Osteoblast (primary cell): Measurements from ENCODE around the gene NALF2. TPM values are rescaled to one million over a fixed set of nuclear protein-coding genes. Genes with fewer than 3 reads are reported as not detected.

Experiments
- DNase-seq: peaks from one replicate; pipeline ENCODE4 v3.0.0; 2011; ENCODE audit warnings: low spot score, mixed read lengths; ENCODE audit not compliant: insufficient read length; ENCODE audit errors: missing footprints
- H2AFZ ChIP-seq: 2 replicates; pipeline ENCODE4 v1.6.0; 2011; ENCODE audit warnings: mild to moderate bottlenecking, low read length
- H3K27ac ChIP-seq: 2 replicates; pipeline ENCODE4 v1.5.1; 2011; ENCODE audit warnings: mild to moderate bottlenecking, low read depth, low read length, moderate library complexity
- H3K27me3 ChIP-seq: 2 replicates; pipeline ENCODE4 v1.6.0; 2012; ENCODE audit warnings: mild to moderate bottlenecking, control low read depth, inconsistent platforms, low read length, moderate library complexity; ENCODE audit not compliant: insufficient read depth
- H3K36me3 ChIP-seq: 2 replicates; pipeline ENCODE4 v1.5.1; 2011; ENCODE audit warnings: mild to moderate bottlenecking, low read length, control low read depth, moderate library complexity; ENCODE audit not compliant: insufficient read depth
- H3K4me1 ChIP-seq: 2 replicates; pipeline ENCODE4 v1.5.1; 2011; ENCODE audit warnings: mild to moderate bottlenecking, low read length, control low read depth, moderate library complexity; ENCODE audit not compliant: insufficient read depth
- H3K4me2 ChIP-seq: 2 replicates; pipeline ENCODE4 v1.6.0; 2011; ENCODE audit warnings: mild to moderate bottlenecking, low read length; ENCODE audit not compliant: insufficient read depth
- H3K4me3 ChIP-seq: fragments of 200-600 bp; sonication (generic); 3 replicates; pipeline ENCODE4 v1.5.1; 2012; ENCODE audit warnings: mild to moderate bottlenecking, low read length, inconsistent platforms; ENCODE audit not compliant: insufficient read depth
- H3K79me2 ChIP-seq: 2 replicates; pipeline ENCODE4 v1.6.0; 2012; ENCODE audit warnings: mild to moderate bottlenecking, low read length, control low read depth, inconsistent platforms; ENCODE audit not compliant: insufficient read depth
- H3K9me3 ChIP-seq: 2 replicates; pipeline ENCODE4 v1.5.1; 2011; ENCODE audit warnings: low read depth, low read length, control low read depth
- H4K20me1 ChIP-seq: 2 replicates; pipeline ENCODE4 v1.6.0; 2012; ENCODE audit warnings: mild to moderate bottlenecking, low read length, control low read depth; ENCODE audit not compliant: insufficient read depth
- CTCF ChIP-seq: IDR thresholded peaks from 2 replicates; pipeline ENCODE4 v1.5.1; 2011; ENCODE audit warnings: mild to moderate bottlenecking, low read depth, low read length, moderate library complexity; ENCODE audit errors: extremely low read depth
- total RNA-seq: library from RNA; depleted of rRNA; stranded (reverse); fragments of >200 nt; gene quantifications from 2 replicates; pipeline ENCODE4 v1.2.3, GENCODE V29; 2012

Gene NALF2
- total RNA-seq, 1 donor, result not detected

GRCh38 chrX:69508610-69509009 is 4.5 kb downstream of the NALF2 start:
- H3K4me1 ChIP-seq, result no peaks in the 10 kb centered on the region
- no peak overlapping the region for H3K4me2 ChIP-seq
- DNase-seq, result no peak
- no peaks in the 10 kb centered on the region for H3K36me3 ChIP-seq
- H2AFZ ChIP-seq, result no peak overlapping the region
- TF ChIP-seq CTCF, result no peak
- no peaks in the 10 kb centered on the region for H3K9me3 ChIP-seq
- H3K79me2 ChIP-seq, result no peaks in the 10 kb centered on the region
- H3K27me3 ChIP-seq, result peaks cover 27% of the 10 kb centered on the region
- H3K4me3 ChIP-seq, result no peak overlapping the region
- H3K27ac ChIP-seq, result no peak overlapping the region
- H4K20me1 ChIP-seq, result no peaks in the 10 kb centered on the region

- Histone ChIP-seq H2AFZ (no peak overlapping the region), H3K4me2 (no peak overlapping the region), H3K9me3 (no peaks in the 10 kb centered on the region), H3K36me3 (no peaks in the 10 kb centered on the region), H4K20me1 (no peaks in the 10 kb centered on the region), H3K4me3 (no peak overlapping the region), H3K4me1 (no peaks in the 10 kb centered on the region), H3K27me3 (peaks cover 27% of the 10 kb centered on the region), H3K27ac (no peak overlapping the region), H3K79me2 (no peaks in the 10 kb centered on the region)
- peak; percentile 19 for DNase-seq
- TF ChIP-seq CTCF, result no peak
Observed at GRCh38 chrX:69510137-69510715, 6.1 kb downstream of the NALF2 start.

GRCh38 chrX:69510914-69511513 is 6.9 kb downstream of the NALF2 start:
- no peak overlapping the region for H3K4me3 ChIP-seq
- TF ChIP-seq CTCF, result no peak
- H3K9me3 ChIP-seq, result no peaks in the 10 kb centered on the region
- DNase-seq, result peak; percentile 44
- no peaks in the 10 kb centered on the region for H3K36me3 ChIP-seq
- no peak overlapping the region for H3K27ac ChIP-seq
- H3K27me3 ChIP-seq, result peaks cover 25% of the 10 kb centered on the region
- no peaks in the 10 kb centered on the region for H3K79me2 ChIP-seq
- no peak overlapping the region for H2AFZ ChIP-seq
- H3K4me1 ChIP-seq, result no peaks in the 10 kb centered on the region
- H3K4me2 ChIP-seq, result no peak overlapping the region
- no peaks in the 10 kb centered on the region for H4K20me1 ChIP-seq

GRCh38 chrX:69522052-69522451 is 17.9 kb downstream of the NALF2 start:
- no peak overlapping the region for H3K4me3 ChIP-seq
- H3K9me3 ChIP-seq, result no peaks in the 10 kb centered on the region
- no peaks in the 10 kb centered on the region for H3K79me2 ChIP-seq
- no peak overlapping the region for H2AFZ ChIP-seq
- peaks cover 18% of the 10 kb centered on the region for H3K27me3 ChIP-seq
- H4K20me1 ChIP-seq, result no peaks in the 10 kb centered on the region
- no peak overlapping the region for H3K4me2 ChIP-seq
- no peaks in the 10 kb centered on the region for H3K36me3 ChIP-seq
- no peak for TF ChIP-seq CTCF
- no peak overlapping the region for H3K27ac ChIP-seq
- H3K4me1 ChIP-seq, result no peaks in the 10 kb centered on the region
- no peak for DNase-seq
